IPS-20b (cell line): Measurements from ENCODE around the gene CDH13.

ENCODE experiments used
- H3K27ac ChIP-seq: one replicate; pipeline ENCODE4 v1.5.1; 2013; ENCODE audit warnings: low read length
- H3K27me3 ChIP-seq: 2 replicates; pipeline ENCODE4 v1.6.1; 2013; ENCODE audit warnings: mild to moderate bottlenecking, low read length, inconsistent platforms; ENCODE audit not compliant: insufficient read depth
- H3K36me3 ChIP-seq: 2 replicates; pipeline ENCODE4 v1.6.1; 2013; ENCODE audit warnings: low read depth, mild to moderate bottlenecking, inconsistent platforms, low read length, moderate library complexity; ENCODE audit not compliant: insufficient read depth
- H3K4me1 ChIP-seq: 2 replicates; pipeline ENCODE4 v1.6.1; 2013; ENCODE audit warnings: mild to moderate bottlenecking, control low read depth, inconsistent platforms, low read length, moderate library complexity; ENCODE audit not compliant: insufficient read depth
- H3K4me3 ChIP-seq: 2 replicates; pipeline ENCODE4 v1.5.1; 2013; ENCODE audit warnings: mild to moderate bottlenecking, low read length, inconsistent platforms
- H3K9ac ChIP-seq: 2 replicates; pipeline ENCODE4 v1.6.1; 2013; ENCODE audit warnings: low read depth, mild to moderate bottlenecking, inconsistent platforms, low read length, moderate library complexity
- H3K9me3 ChIP-seq: 2 replicates; pipeline ENCODE4 v1.6.1; 2013; ENCODE audit warnings: mild to moderate bottlenecking, low read depth, low read length, inconsistent platforms; ENCODE audit not compliant: insufficient read depth

Gene CDH13

GRCh38 chr16:82947698-82948097 lies 320.9 kb downstream of the CDH13 start:
- Histone ChIP-seq H3K4me3 (no peak overlapping the region), H3K4me1 (no peaks in the 10 kb centered on the region), H3K36me3 (no peaks in the 10 kb centered on the region), H3K9ac (no peak overlapping the region), H3K9me3 (no peaks in the 10 kb centered on the region), H3K27ac (no peak overlapping the region), H3K27me3 (no peaks in the 10 kb centered on the region)

- H3K4me1 ChIP-seq = no peaks in the 10 kb centered on the region
- H3K9ac ChIP-seq = no peak overlapping the region
Observed at GRCh38 chr16:82949016-82949415, 322.2 kb downstream of the CDH13 start.

GRCh38 chr16:82953517-82953916 lies 326.7 kb downstream of the CDH13 start:
- Histone ChIP-seq H3K9me3 (no peaks in the 10 kb centered on the region), H3K27me3 (no peaks in the 10 kb centered on the region), H3K9ac (no peak overlapping the region), H3K27ac (no peak overlapping the region), H3K36me3 (no peaks in the 10 kb centered on the region), H3K4me3 (no peak overlapping the region), H3K4me1 (no peaks in the 10 kb centered on the region)

More at GRCh38 chr16:82949016-82949415, 322.2 kb downstream of the CDH13 start:
- Histone ChIP-seq H3K36me3 (no peaks in the 10 kb centered on the region), H3K27me3 (no peaks in the 10 kb centered on the region), H3K9me3 (no peaks in the 10 kb centered on the region), H3K4me3 (no peak overlapping the region), H3K27ac (no peak overlapping the region)

- Histone ChIP-seq H3K9me3 (no peaks in the 10 kb centered on the region), H3K27me3 (no peaks in the 10 kb centered on the region), H3K27ac (no peak overlapping the region), H3K36me3 (no peaks in the 10 kb centered on the region), H3K4me1 (no peaks in the 10 kb centered on the region), H3K9ac (no peak overlapping the region), H3K4me3 (no peak overlapping the region)
Observed at GRCh38 chr16:82954224-82954929, 327.6 kb downstream of the CDH13 start.

- Histone ChIP-seq H3K4me1 (no peaks in the 10 kb centered on the region), H3K4me3 (no peak overlapping the region), H3K9ac (no peak overlapping the region), H3K27me3 (no peaks in the 10 kb centered on the region), H3K27ac (no peak overlapping the region), H3K36me3 (no peaks in the 10 kb centered on the region), H3K9me3 (no peaks in the 10 kb centered on the region)
Observed at GRCh38 chr16:82955741-82956348, 329.1 kb downstream of the CDH13 start.

- H3K4me1 ChIP-seq = no peaks in the 10 kb centered on the region
- no peaks in the 10 kb centered on the region for H3K36me3 ChIP-seq
- no peak overlapping the region for H3K4me3 ChIP-seq
- no peak overlapping the region for H3K27ac ChIP-seq
- H3K9ac ChIP-seq = no peak overlapping the region
- no peaks in the 10 kb centered on the region for H3K27me3 ChIP-seq
- H3K9me3 ChIP-seq = no peaks in the 10 kb centered on the region
Observed at GRCh38 chr16:82957212-82957611, 330.4 kb downstream of the CDH13 start.

GRCh38 chr16:82960918-82961317 lies 334.1 kb downstream of the CDH13 start:
- Histone ChIP-seq H3K4me1 (no peaks in the 10 kb centered on the region), H3K9me3 (no peaks in the 10 kb centered on the region), H3K9ac (no peak overlapping the region), H3K27ac (no peak overlapping the region), H3K27me3 (no peaks in the 10 kb centered on the region), H3K4me3 (no peak overlapping the region), H3K36me3 (no peaks in the 10 kb centered on the region)

GRCh38 chr16:82963653-82964052 lies 336.9 kb downstream of the CDH13 start:
- H3K9me3 ChIP-seq = no peaks in the 10 kb centered on the region
- no peak overlapping the region for H3K9ac ChIP-seq
- H3K27me3 ChIP-seq = no peaks in the 10 kb centered on the region
- no peaks in the 10 kb centered on the region for H3K4me1 ChIP-seq
- no peak overlapping the region for H3K27ac ChIP-seq
- H3K4me3 ChIP-seq = no peak overlapping the region
- H3K36me3 ChIP-seq = no peaks in the 10 kb centered on the region

GRCh38 chr16:82965808-82966207 lies 339.0 kb downstream of the CDH13 start:
- no peak overlapping the region for H3K9ac ChIP-seq
- H3K27me3 ChIP-seq = no peaks in the 10 kb centered on the region
- H3K27ac ChIP-seq = no peak overlapping the region
- H3K36me3 ChIP-seq = no peaks in the 10 kb centered on the region
- no peak overlapping the region for H3K4me3 ChIP-seq
- H3K9me3 ChIP-seq = no peaks in the 10 kb centered on the region
- H3K4me1 ChIP-seq = no peaks in the 10 kb centered on the region

GRCh38 chr16:82967424-82967823 lies 340.7 kb downstream of the CDH13 start:
- Histone ChIP-seq H3K9me3 (no peaks in the 10 kb centered on the region), H3K4me3 (no peak overlapping the region), H3K9ac (no peak overlapping the region), H3K27ac (no peak overlapping the region), H3K36me3 (no peaks in the 10 kb centered on the region), H3K4me1 (no peaks in the 10 kb centered on the region), H3K27me3 (no peaks in the 10 kb centered on the region)

GRCh38 chr16:82971126-82971525 lies 344.4 kb downstream of the CDH13 start:
- Histone ChIP-seq H3K4me1 (no peaks in the 10 kb centered on the region), H3K4me3 (no peak overlapping the region), H3K9me3 (no peaks in the 10 kb centered on the region), H3K9ac (no peak overlapping the region), H3K36me3 (no peaks in the 10 kb centered on the region), H3K27me3 (no peaks in the 10 kb centered on the region), H3K27ac (no peak overlapping the region)

- Histone ChIP-seq H3K27me3 (no peaks in the 10 kb centered on the region), H3K4me1 (no peaks in the 10 kb centered on the region), H3K9me3 (no peaks in the 10 kb centered on the region; the same call in 1 of the 2 replicates), H3K36me3 (no peaks in the 10 kb centered on the region), H3K27ac (no peak overlapping the region), H3K4me3 (no peak overlapping the region), H3K9ac (no peak overlapping the region)
Observed at GRCh38 chr16:82972331-82972919, 345.7 kb downstream of the CDH13 start.
